Measurements from ENCODE around the gene IPO11. TPM values are rescaled to one million over a fixed set of nuclear protein-coding genes. Genes with fewer than 3 reads are reported as not detected.

The IPO11 gene
- total and polyA plus RNA-seq, 2 of the 13 experiments (the other 11 are each of a cell fraction or from before 2014, with no cell fraction given) = 13.9 to 24.4 TPM

DNA sequence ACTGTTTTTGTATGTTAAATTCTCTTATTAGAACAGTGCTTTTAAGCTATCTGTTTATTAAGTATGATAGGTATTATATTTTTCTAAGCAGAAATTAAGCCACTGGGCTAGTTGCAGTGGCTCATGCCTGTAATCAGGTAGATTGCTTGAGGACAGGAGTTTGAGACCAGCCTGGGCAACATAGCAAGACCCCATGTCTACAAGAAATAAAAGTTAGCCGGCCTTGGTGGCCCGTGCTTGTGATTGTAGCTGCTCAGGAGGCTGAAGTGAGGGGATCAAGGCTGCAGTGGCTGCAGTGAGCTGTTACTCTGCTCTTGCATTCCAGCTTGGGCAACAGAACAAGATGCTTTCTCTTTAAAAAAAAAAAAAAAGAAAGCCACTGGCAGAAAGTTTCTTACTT lies 121.0 kb downstream of the IPO11 start:
- Histone ChIP-seq H2AFZ (ENCODE audit: low read length) (no peak overlapping the region), H3K27me3 (ENCODE audit: control insufficient read depth in 1 of 2, insufficient read depth in 2 of 2, low read length in 2 of 2) (no peaks in the 10 kb centered on the region; a peak in 1 of 5 replicates), H3K79me2 (ENCODE audit: insufficient read depth, low read length) (no peaks in the 10 kb centered on the region), H3K4me1 (ENCODE audit: insufficient read depth, low read length) (no peaks in the 10 kb centered on the region), H3K4me2 (ENCODE audit: low read depth, low read length) (no peak overlapping the region), H3K4me3 (replicated peaks in 1 of 3; ENCODE audit: insufficient read depth in 1 of 3, low read depth in 2 of 3, low read length in 3 of 3) (no peak overlapping the region), H3K36me3 (replicated peaks in 1 of 2; ENCODE audit: control insufficient read depth in 1 of 2, insufficient read depth in 2 of 2, low read length in 2 of 2) (peaks cover 6 to 28% of the 10 kb centered on the region in 2 experiments; a peak in 4 of 5 replicates), H3K9me3 (ENCODE audit: low read length) (no peaks in the 10 kb centered on the region), H3K27ac (ENCODE audit: extremely low read length, insufficient read depth, low read length) (no peak overlapping the region), H4K20me1 (ENCODE audit: insufficient read depth, low read length) (no peaks in the 10 kb centered on the region), H3K9ac (ENCODE audit: insufficient read depth, low read depth, low read length) (no peak overlapping the region)
- intact Hi-C loops (cut with micrococcal nuclease; ENCODE audit: unreplicated experiment) (loop anchor here (10.0 kb wide), 1 partner anchor 241 kb away; no protein-coding TSS in a partner anchor), in situ Hi-C loops (cut with HindIII; ENCODE audit: extremely low pct_ligation_motif_present, low pct_unique_long_range_greater_than_20kb) (no loop called here)
- ChIA-PET POLR2A (no interaction called here), CTCF (ENCODE audit: low intra/inter-chr PET ratio, low total read pairs) (no interaction called here)
- ATAC-seq (no peak), FAIRE-seq (no peak), DNase-seq (ENCODE audit: low spot score) (no peak)
- 95% methylated on average over 2 of the region's 2 CpGs for WGBS (ENCODE audit: low lambda C conversion rate)
- TF ChIP-seq RFX5 (IDR thresholded peaks at IDR 0.05; ENCODE audit: low read depth, low read length) = no peak
- peak; percentile 51; the same call in 1 of the 2 replicates for TF ChIP-seq ZNF121 (CRISPR knock-in tag; IDR thresholded peaks at IDR 0.05)
- no peak for TF ChIP-seq CAMTA2 (CRISPR knock-in tag; IDR thresholded peaks at IDR 0.05; ENCODE audit: borderline replicate concordance)
- no peak for TF ChIP-seq ZBTB38 (CRISPR knock-in tag; IDR thresholded peaks at IDR 0.05)
- no peak for TF ChIP-seq HDAC2 (CRISPR knock-in tag; IDR thresholded peaks at IDR 0.05)
- TF ChIP-seq, protein P1, sequence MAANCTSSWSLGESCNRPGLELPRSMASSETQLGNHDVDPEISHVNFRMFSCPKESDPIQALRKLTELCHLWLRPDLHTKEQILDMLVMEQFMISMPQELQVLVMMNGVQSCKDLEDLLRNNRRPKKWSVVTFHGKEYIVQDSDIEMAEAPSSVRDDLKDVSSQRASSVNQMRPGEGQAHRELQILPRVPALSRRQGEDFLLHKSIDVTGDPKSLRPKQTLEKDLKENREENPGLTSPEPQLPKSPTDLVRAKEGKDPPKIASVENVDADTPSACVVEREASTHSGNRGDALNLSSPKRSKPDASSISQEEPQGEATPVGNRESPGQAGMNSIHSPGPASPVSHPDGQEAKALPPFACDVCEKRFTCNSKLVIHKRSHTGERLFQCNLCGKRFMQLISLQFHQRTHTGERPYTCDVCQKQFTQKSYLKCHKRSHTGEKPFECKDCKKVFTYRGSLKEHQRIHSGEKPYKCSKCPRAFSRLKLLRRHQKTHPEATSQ (CRISPR knock-in tag; IDR thresholded peaks at IDR 0.05; ENCODE audit: borderline replicate concordance) = no peak
- TF ChIP-seq NPAS2 (CRISPR knock-in tag; IDR thresholded peaks at IDR 0.05; ENCODE audit: borderline replicate concordance) = no peak
- BruUV-seq (replicated peaks) = no TSS peak

All from HepG2 (cell line).